NCI-H1105 treated with DMSO at 0.1 percent for 48 hours (cell line): Measurements from ENCODE around the gene VPS37D.

Source experiments
- DNase-seq: peaks from one replicate; lab custom pipeline; 2025; lab: John Stamatoyannopoulos, UW

Gene VPS37D

GRCh38 chr7:73680501-73680900 lies 12.9 kb downstream of the VPS37D start:
- no peak for DNase-seq

- DNase-seq: no peak
Observed at GRCh38 chr7:73681031-73681430, 13.4 kb downstream of the VPS37D start.

GRCh38 chr7:73682745-73683055 lies 15.1 kb downstream of the VPS37D start:
- DNase-seq: no peak

GRCh38 chr7:73683056-73683787 lies 15.6 kb downstream of the VPS37D start, which contains the start of the genes BUD23 and DNAJC30:
BUD23 (plus strand) TSS chr7:73683597; CDS start chr7:73683626, 29 bp downstream.
DNAJC30 (minus strand) TSS chr7:73683453; CDS start chr7:73683423, 30 bp downstream.
- peak; percentile 92 for DNase-seq

DNA sequence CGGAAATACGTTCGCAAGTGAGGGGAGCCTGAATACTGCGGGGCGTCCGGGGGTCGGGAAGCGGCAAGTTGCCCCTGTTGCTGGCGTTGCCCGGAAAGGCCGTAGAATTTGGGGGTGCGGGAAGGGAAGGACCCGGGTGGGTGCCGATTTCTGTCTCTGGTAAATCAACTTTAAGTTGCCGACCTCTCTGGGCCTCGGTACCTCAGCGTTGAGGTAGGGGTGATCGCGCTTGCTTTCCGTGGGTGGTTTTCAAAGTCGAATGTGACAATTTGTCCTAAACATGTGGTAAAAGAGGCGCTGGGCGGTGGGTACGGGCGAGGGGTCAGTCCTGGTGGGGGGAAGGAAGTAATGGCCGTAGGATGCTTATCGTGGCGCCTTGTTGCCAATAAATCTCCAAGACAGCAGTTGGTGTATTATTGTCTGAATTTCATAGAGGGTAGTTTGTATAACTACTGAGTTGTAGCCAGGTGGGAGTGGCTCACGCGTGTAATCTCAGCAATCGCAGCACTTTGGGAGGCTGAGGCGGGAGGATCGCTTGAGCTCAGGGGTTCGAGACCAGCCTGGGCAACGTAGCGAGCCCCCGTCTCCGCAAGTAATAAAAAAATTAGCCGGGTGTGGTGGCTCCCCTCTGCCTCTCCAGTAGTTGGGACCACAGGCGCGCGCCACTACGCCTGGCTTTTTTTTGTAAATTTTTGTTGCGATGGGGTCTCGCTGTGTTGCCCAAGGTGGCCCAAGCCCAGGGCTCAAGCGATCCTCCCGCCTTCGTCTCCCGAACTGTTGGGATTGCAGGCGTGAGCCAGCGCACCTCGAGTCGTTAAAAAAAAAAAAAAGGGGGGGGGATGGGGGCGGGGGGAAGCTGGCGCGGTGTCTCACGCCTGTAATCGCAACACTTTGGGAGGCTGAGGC lies 16.4 kb downstream of the VPS37D start:
- peak; percentile 11 for DNase-seq

- no peak for DNase-seq
Observed at GRCh38 chr7:73685311-73685710, 17.7 kb downstream of the VPS37D start.

GRCh38 chr7:73688288-73688687 lies 20.7 kb downstream of the VPS37D start:
- DNase-seq: no peak

GRCh38 chr7:73690646-73691045 lies 23.0 kb downstream of the VPS37D start:
- DNase-seq: no peak

- no peak for DNase-seq
Observed at GRCh38 chr7:73696372-73696771, 28.7 kb downstream of the VPS37D start.

DNA sequence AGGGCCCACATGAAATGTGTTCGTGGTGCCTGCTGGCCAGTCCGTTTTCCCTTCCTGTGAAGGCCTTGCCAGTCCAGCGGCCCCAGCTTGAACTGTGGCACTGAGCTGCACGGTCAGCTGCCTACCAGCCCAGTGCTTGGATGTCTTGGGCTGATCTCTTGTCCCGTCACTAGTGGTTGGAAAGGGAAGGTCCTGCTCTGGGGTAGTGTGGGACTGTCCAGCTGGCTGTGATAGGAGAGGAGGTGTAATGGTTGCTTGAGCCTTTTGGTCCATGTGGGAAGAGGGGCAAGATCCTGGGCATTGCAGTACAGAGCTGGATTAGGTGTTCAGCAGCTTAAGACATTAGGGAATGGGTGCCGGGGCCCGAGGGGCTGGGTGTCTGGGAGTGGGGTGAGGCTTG lies 30.8 kb downstream of the VPS37D start:
- DNase-seq: no peak

DNA sequence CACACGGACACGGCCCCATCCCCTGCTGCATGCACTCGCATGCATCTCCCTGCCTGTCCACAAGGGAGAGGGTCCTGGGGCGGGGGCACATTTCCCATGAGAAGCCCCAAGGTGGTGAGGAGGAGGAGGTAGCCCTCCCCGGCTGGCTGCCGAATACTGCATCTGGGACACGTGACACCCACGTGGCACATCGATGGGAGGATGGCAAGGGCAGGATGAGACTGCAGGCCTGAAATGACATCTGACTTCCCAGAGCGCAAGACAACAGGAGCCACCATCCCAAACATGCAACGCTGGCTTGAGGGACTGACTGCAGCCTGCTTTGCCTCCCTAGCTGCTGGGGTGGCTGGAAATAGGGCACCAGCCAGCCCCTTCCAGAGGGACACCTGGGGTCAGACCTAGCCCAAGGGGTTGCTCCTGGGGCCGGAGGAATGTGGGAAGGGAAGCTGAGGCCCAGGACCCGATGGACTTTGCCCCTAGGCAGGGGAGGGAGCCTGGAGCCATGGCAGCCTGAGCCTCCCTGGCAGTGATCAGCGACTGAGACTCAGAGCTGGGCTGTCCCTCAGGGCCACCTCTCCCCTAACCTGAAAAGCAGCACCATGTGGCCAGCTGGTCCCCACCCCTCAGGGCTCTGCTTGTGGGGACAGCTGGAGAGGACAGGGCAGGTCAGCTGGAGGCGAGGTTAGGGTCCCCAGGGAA lies 31.9 kb downstream of the VPS37D start:
- no peak for DNase-seq

GRCh38 chr7:73700069-73700423 lies 32.4 kb downstream of the VPS37D start:
- DNase-seq: no peak

DNA sequence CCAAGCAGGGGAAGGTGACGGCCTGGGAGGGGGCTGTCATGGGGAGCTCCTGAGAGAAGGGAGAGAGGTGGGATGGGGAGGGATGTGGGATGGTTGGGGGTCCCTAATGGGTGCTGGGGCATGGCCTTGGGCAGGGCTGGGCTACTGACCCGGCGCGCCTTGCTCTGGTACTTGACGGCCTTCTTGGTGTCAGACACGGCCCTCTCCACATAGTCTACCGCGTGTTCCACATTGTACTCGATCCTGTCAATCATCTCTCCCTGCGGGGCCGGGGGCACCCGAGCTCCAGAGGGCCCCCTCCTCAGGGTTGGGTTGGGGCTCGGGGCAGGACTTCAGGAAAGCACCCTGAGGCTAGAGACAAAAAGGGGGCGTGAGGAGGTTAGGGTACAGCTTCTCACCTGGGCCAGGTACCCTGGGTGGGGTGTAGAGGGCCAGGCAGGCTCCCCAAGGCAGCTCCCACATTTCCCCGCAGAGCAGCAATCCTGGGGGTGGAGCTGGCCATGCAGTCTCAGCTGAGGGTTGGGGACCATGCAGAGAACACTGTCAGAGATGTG lies 33.0 kb downstream of the VPS37D start:
- no peak for DNase-seq

- no peak for DNase-seq
Observed at GRCh38 chr7:73701357-73701995, 33.8 kb downstream of the VPS37D start.

GRCh38 chr7:73702226-73702625 lies 34.6 kb downstream of the VPS37D start:
- no peak for DNase-seq

GRCh38 chr7:73702665-73703064 lies 35.0 kb downstream of the VPS37D start:
- no peak for DNase-seq

DNA sequence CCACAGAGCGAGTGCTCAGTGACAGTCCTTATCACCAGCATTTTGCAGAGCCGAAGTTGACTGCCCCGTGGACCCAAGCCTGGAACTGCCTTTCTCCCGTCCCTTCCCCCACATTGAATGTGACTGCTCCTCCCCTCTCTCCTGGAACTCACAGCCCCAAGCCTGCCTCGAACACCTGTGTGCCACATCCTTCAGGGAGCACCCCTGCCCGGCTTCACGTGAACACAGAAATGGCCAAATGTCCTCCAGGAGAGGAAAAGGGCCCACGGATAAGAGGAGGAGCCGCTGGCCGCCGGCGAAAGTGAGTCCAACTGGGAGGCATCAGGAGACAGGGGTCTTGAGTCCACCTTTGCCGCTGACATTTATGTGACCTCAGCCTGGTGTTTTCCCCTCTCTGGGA lies 35.6 kb downstream of the VPS37D start:
- DNase-seq: no peak

GRCh38 chr7:73703757-73704639 lies 36.4 kb downstream of the VPS37D start:
- no peak for DNase-seq

DNA sequence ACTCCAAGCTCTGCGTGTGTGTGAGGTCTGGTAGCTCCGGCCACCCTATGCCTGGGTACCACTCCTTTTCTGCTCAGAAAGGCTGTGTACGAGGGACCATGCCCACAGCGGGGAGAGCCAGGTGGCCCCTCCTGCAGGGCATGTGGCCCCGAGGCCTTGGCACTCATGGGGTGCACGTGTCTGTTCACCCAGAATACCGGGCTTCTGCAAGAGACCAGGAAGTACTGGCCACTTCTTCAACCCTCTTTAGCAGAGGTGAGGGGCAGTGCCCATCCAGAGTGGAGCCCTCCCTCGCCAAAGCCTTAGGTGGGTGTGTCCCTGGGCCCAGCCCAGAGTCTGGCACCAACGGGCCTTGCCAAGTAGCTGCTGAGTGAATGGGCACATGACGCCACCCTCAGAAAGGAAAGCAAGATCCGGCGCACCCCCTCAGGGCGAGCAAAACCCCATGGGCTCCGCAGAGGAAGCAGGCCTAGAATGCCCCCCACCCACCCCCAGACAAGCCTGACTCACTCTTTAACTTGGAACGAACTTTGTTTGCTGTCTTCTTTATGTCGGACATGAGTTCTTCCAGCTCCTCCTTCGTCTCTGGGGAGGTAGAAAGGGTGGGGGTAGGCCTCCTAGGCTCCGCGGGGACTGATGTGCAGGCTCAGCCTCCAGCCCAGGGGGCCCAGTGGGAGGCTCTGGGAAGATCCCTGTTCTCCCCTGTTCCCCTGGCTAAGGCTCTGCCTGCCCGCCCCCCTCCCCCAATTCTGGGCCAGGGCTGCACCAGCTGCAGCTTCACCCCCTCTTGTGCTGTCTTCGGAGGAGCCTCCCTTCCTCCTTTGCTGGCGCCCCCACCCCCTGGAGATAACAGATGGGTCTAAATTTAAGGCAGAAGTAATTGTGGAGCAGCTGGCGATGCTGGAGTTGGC lies 37.3 kb downstream of the VPS37D start:
- no peak for DNase-seq

DNA sequence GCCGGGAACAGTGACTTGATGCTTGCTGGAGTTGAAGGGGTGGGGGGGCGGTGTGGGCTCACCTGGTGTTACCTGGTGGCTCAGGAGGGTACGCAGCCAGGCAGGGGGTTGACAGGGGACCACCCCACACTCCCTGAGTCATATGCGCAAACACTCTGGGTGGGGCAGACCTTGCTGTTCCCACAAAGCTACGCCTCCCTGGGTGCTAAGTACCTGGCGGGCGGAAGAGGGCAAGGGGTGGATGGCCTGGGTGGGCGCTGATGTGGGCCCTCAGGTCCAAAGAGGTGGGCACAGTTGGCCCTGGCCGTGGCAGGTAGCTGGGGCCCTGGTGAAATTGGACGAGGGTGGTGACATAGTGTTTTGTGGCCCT lies 37.9 kb downstream of the VPS37D start:
- DNase-seq: no peak
